ENCODE measurements around the gene TENT4A. TPM values are rescaled to one million over a fixed set of nuclear protein-coding genes. Genes with fewer than 3 reads are reported as not detected.

The TENT4A gene
- total RNA-seq, 2 donors from 2014 or later = 12.9 to 40.4 TPM

- no peaks in the 10 kb centered on the region for H3K9me3 ChIP-seq
- no peaks in the 10 kb centered on the region for H3K36me3 ChIP-seq
- intact Hi-C loops (cut with DNase I) = no loop called here
- H3K27me3 ChIP-seq (replicated peaks; ENCODE audit: insufficient read depth) = no peaks in the 10 kb centered on the region
- H3K4me1 ChIP-seq (replicated peaks) = peaks cover 3% of the 10 kb centered on the region
- no peak overlapping the region for H3K4me3 ChIP-seq
- TF ChIP-seq POLR2A (IDR thresholded peaks at IDR 0.05) (no peak), CTCF (IDR thresholded peaks at IDR 0.05) (no peak), POLR2AphosphoS5 (IDR thresholded peaks at IDR 0.05) (no peak)
- 88% methylated on average over 4 of the region's 4 CpGs for WGBS
- no peak overlapping the region for H3K27ac ChIP-seq
- DNase-seq (ENCODE audit: low spot score) = no peak
These were observed 29.2 kb upstream of the TENT4A start for GRCh38 chr5:6684075-6684474.

DNA sequence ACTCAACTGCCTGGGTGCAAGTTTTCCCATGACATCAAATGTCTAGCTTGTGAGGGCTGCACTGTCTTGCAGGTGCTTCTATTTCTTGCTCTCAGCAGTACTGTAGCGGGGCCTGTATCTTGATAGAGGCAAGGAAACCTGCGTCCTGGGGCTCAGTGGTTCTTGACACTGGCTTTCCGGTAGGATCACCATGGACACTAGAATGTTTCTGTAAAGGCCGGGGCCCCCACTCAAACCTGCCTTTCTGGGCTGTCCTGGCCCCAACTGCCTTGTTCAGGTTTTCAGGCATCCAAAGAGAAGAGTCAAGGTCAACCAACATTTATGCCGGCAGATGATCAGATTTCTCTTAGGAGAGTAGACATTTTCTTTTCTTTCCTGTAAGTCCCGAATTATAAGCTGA is 26.7 kb upstream of the TENT4A start:
- intact Hi-C loops (cut with DNase I) = no loop called here
- Histone ChIP-seq H3K4me3 (no peak overlapping the region), H3K27ac (no peak overlapping the region), H3K36me3 (no peaks in the 10 kb centered on the region), H3K4me1 (replicated peaks) (peaks cover 3% of the 10 kb centered on the region), H3K9me3 (no peaks in the 10 kb centered on the region), H3K27me3 (replicated peaks; ENCODE audit: insufficient read depth) (no peaks in the 10 kb centered on the region)
- TF ChIP-seq CTCF (IDR thresholded peaks at IDR 0.05) (no peak), POLR2A (IDR thresholded peaks at IDR 0.05) (no peak), POLR2AphosphoS5 (IDR thresholded peaks at IDR 0.05) (no peak)
- 52% methylated on average over 6 of the region's 6 CpGs for WGBS
- no peak for DNase-seq (ENCODE audit: low spot score)

DNA sequence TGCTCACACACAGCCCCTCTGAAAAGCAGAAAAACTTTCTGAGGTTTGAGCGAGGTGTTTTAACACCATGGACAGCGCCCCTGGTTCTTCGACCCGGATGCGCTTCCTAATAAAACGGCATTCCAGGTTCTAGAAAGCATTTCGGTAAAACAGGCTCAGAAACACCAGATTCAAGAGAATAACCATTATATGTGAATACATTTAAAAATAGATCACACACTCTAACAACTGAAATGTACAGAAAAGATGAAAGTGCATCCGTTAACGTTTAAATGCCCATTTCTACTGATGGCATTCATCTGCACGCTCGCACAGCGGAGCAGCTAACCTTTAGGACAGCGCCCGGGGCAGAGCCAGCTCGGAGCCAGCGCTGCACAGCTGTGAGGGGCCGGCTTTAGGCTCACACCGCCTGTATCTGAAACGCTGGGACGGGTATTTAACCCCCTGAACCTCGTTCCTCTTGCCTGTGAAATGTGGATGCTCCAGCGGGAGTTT is 26.3 kb upstream of the TENT4A start:
- no peak for DNase-seq (ENCODE audit: low spot score)
- TF ChIP-seq POLR2AphosphoS5 (IDR thresholded peaks at IDR 0.05) = peak; percentile 40
- no peak for TF ChIP-seq POLR2A (IDR thresholded peaks at IDR 0.05)
- Histone ChIP-seq H3K9me3 (no peaks in the 10 kb centered on the region), H3K4me1 (replicated peaks) (peaks cover 3% of the 10 kb centered on the region), H3K27me3 (replicated peaks; ENCODE audit: insufficient read depth) (no peaks in the 10 kb centered on the region), H3K27ac (no peak overlapping the region), H3K4me3 (no peak overlapping the region), H3K36me3 (no peaks in the 10 kb centered on the region)
- intact Hi-C loops (cut with DNase I) = no loop called here
- 4% methylated on average over 22 of the region's 22 CpGs for WGBS

DNA sequence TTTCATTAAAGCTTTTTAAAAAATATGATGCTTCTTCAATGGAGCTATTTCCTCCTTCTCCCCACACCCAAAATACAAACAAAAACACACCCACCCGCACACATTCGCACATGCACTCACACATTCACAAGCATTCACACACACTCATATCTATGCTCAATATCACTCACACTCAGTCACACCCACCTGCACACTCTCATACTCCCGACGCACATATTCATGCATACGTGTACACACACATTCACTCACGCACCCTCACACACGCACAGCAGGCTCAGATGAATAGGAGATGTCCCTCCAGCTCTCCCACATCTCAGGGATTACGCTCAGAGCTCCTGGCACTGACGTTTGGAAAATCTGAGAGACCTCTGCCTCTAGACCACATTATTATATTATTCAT is 25.7 kb upstream of the TENT4A start:
- TF ChIP-seq POLR2A (IDR thresholded peaks at IDR 0.05) (no peak), POLR2AphosphoS5 (IDR thresholded peaks at IDR 0.05) (no peak), CTCF (IDR thresholded peaks at IDR 0.05) (no peak)
- Histone ChIP-seq H3K27ac (no peak overlapping the region), H3K27me3 (replicated peaks; ENCODE audit: insufficient read depth) (no peaks in the 10 kb centered on the region), H3K4me1 (replicated peaks) (peaks cover 3% of the 10 kb centered on the region), H3K9me3 (no peaks in the 10 kb centered on the region), H3K36me3 (no peaks in the 10 kb centered on the region), H3K4me3 (no peak overlapping the region)
- intact Hi-C loops (cut with DNase I) = no loop called here
- no peak for DNase-seq (ENCODE audit: low spot score)
- 74% methylated on average over 9 of the region's 9 CpGs for WGBS

DNA sequence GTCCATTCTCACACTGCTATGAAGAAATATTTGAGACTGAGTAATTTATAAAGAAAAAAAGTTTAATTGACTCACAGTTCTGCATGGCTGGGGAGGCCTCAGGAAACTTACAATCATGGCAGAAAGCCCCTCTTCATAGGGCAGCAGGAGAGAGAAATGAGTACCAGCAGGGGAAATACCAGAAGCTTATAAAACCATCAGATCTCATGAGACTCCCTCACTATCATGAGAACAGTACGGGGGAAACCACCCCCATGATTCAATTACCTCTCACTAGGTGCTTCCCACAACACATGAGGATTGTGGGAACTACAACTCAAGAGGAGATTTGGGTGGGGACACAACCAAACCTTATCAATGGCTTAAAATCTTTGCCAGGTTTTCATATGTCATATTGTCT is 20.3 kb upstream of the TENT4A start:
- TF ChIP-seq POLR2AphosphoS5 (IDR thresholded peaks at IDR 0.05) (no peak), CTCF (IDR thresholded peaks at IDR 0.05) (no peak), POLR2A (IDR thresholded peaks at IDR 0.05) (no peak)
- no peak overlapping the region for H3K27ac ChIP-seq
- H3K27me3 ChIP-seq (replicated peaks; ENCODE audit: insufficient read depth) = no peaks in the 10 kb centered on the region
- DNase-seq (ENCODE audit: low spot score) = no peak
- intact Hi-C loops (cut with DNase I) = no loop called here
- no peaks in the 10 kb centered on the region for H3K36me3 ChIP-seq
- no peak overlapping the region for H3K4me3 ChIP-seq
- H3K9me3 ChIP-seq = no peaks in the 10 kb centered on the region
- WGBS = 40% methylated on average over 1 of the region's 1 CpG
- H3K4me1 ChIP-seq (replicated peaks) = no peaks in the 10 kb centered on the region
